ENCODE data around the gene DEPP1.

- TF ChIP-seq, protein P1, sequence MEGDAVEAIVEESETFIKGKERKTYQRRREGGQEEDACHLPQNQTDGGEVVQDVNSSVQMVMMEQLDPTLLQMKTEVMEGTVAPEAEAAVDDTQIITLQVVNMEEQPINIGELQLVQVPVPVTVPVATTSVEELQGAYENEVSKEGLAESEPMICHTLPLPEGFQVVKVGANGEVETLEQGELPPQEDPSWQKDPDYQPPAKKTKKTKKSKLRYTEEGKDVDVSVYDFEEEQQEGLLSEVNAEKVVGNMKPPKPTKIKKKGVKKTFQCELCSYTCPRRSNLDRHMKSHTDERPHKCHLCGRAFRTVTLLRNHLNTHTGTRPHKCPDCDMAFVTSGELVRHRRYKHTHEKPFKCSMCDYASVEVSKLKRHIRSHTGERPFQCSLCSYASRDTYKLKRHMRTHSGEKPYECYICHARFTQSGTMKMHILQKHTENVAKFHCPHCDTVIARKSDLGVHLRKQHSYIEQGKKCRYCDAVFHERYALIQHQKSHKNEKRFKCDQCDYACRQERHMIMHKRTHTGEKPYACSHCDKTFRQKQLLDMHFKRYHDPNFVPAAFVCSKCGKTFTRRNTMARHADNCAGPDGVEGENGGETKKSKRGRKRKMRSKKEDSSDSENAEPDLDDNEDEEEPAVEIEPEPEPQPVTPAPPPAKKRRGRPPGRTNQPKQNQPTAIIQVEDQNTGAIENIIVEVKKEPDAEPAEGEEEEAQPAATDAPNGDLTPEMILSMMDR (conservative IDR thresholded peaks at IDR 0.05; ENCODE audit: low read depth in 2 of 2), result no peak
- no peak for TF ChIP-seq EZH2 (IDR thresholded peaks at IDR 0.05; ENCODE audit: low read depth, unreplicated experiment)
- no peak for TF ChIP-seq STAT1 (IDR thresholded peaks at IDR 0.05; ENCODE audit: unreplicated experiment)
- no peak for TF ChIP-seq POLR2AphosphoS5 (IDR thresholded peaks at IDR 0.05; ENCODE audit: low read depth)
- no peak for TF ChIP-seq JUNB (IDR thresholded peaks at IDR 0.05; ENCODE audit: unreplicated experiment)
- TF ChIP-seq EZH2phosphoT487 (IDR thresholded peaks at IDR 0.05; ENCODE audit: unreplicated experiment), result no peak
- no peak for TF ChIP-seq NANOG (IDR thresholded peaks at IDR 0.05; ENCODE audit: borderline replicate concordance)
- TF ChIP-seq CREB1 (CRISPR knock-in tag; IDR thresholded peaks at IDR 0.05; ENCODE audit: low read depth), result no peak
- no peak for TF ChIP-seq REST (IDR thresholded peaks at IDR 0.05; ENCODE audit: unreplicated experiment)
- TF ChIP-seq ZNF114 (CRISPR knock-in tag; IDR thresholded peaks at IDR 0.05), result no peak
- no peak for TF ChIP-seq ZNF331 (CRISPR knock-in tag; IDR thresholded peaks at IDR 0.05; ENCODE audit: low read depth)
Measured at GRCh38 chr10:44944354-44944753, 34.3 kb downstream of the DEPP1 start.
